ENCODE data around the gene CAST. TPM values are rescaled to one million over a fixed set of nuclear protein-coding genes. Genes with fewer than 3 reads are reported as not detected.

Gene CAST
- total and polyA plus RNA-seq, 8 donors = 54.0 to 458 (median 209) TPM

- Histone ChIP-seq H3K4me3 (no peak overlapping the region), H3K27ac (peak overlapping the region in 1 of 5 donors; percentile 3), H3K27me3 (no peaks in the 10 kb centered on the region), H3K36me3 (peaks cover 66 to 97% (median 94%) of the 10 kb centered on the region in 4 donors), H3K4me1 (peaks cover 0 to 14% (median 2%) of the 10 kb centered on the region in 4 donors), H3K9me3 (no peaks in the 10 kb centered on the region)
- DNase-seq = no peak
- WGBS, 5 donors = 50 to 60% (median 53%) methylated on average over 6 of the region's 6 CpGs
- no peak for TF ChIP-seq POLR2A (IDR thresholded peaks at IDR 0.05)
- no peak for TF ChIP-seq EP300 (IDR thresholded peaks at IDR 0.05)
- no peak for TF ChIP-seq POLR2AphosphoS5 (IDR thresholded peaks at IDR 0.05)
- TF ChIP-seq, protein P1, sequence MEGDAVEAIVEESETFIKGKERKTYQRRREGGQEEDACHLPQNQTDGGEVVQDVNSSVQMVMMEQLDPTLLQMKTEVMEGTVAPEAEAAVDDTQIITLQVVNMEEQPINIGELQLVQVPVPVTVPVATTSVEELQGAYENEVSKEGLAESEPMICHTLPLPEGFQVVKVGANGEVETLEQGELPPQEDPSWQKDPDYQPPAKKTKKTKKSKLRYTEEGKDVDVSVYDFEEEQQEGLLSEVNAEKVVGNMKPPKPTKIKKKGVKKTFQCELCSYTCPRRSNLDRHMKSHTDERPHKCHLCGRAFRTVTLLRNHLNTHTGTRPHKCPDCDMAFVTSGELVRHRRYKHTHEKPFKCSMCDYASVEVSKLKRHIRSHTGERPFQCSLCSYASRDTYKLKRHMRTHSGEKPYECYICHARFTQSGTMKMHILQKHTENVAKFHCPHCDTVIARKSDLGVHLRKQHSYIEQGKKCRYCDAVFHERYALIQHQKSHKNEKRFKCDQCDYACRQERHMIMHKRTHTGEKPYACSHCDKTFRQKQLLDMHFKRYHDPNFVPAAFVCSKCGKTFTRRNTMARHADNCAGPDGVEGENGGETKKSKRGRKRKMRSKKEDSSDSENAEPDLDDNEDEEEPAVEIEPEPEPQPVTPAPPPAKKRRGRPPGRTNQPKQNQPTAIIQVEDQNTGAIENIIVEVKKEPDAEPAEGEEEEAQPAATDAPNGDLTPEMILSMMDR (IDR thresholded peaks at IDR 0.05) = no peak
- intact Hi-C loops (cut with DNase I; ENCODE audit: low total_unique reads) = loop anchor here (5.0 kb wide), 1 partner anchor 411 kb away; no protein-coding TSS in a partner anchor
Measured at GRCh38 chr5:96751203-96752169, 89.3 kb downstream of the CAST start.

GRCh38 chr5:96752341-96753016 is 90.3 kb downstream of the CAST start:
- Histone ChIP-seq H3K36me3 (peaks cover 73 to 97% (median 94%) of the 10 kb centered on the region in 4 donors), H3K9me3 (no peaks in the 10 kb centered on the region), H3K4me3 (no peak overlapping the region), H3K27me3 (no peaks in the 10 kb centered on the region), H3K27ac (no peak overlapping the region), H3K4me1 (peaks cover 0 to 13% (median 4%) of the 10 kb centered on the region in 4 donors)
- TF ChIP-seq, protein P1 (IDR thresholded peaks at IDR 0.05) = peak in 4 of 7 experiments; percentile 57 to 75 (median 67)
- TF ChIP-seq POLR2A (IDR thresholded peaks at IDR 0.05) = no peak
- intact Hi-C loops (cut with DNase I; ENCODE audit: low total_unique reads) = loop anchor here (5.0 kb wide), 1 partner anchor 410 kb away; no protein-coding TSS in a partner anchor
- DNase-seq = peak in 1 of 2 donors; percentile 88

- WGBS, 5 donors = 92 to 100% (median 98%) methylated on average over 4 of the region's 4 CpGs
Measured at GRCh38 chr5:96753017-96753397, 90.8 kb downstream of the CAST start.

More at GRCh38 chr5:96753017-96753397, 90.8 kb downstream of the CAST start:
- Histone ChIP-seq H3K36me3 (peaks cover 78 to 97% (median 94%) of the 10 kb centered on the region in 4 donors), H3K4me1 (peaks cover 0 to 9% (median 2%) of the 10 kb centered on the region in 4 donors), H3K9me3 (no peaks in the 10 kb centered on the region), H3K4me3 (no peak overlapping the region), H3K27me3 (no peaks in the 10 kb centered on the region), H3K27ac (no peak overlapping the region)
- intact Hi-C loops (cut with DNase I; ENCODE audit: low total_unique reads) = loop anchor here (5.0 kb wide), 1 partner anchor 409 kb away; no protein-coding TSS in a partner anchor
- no peak for DNase-seq
- TF ChIP-seq, protein P1 (IDR thresholded peaks at IDR 0.05) = no peak
- no peak for TF ChIP-seq EP300 (IDR thresholded peaks at IDR 0.05)
- TF ChIP-seq POLR2A (IDR thresholded peaks at IDR 0.05) = no peak
- no peak for TF ChIP-seq POLR2AphosphoS5 (IDR thresholded peaks at IDR 0.05)

Data from stomach (tissue), 9 donors.